SU-DHL-6 (cell line): ENCODE results near the gene KIF16B.

Source experiments
- CTCF ChIP-seq: fragments of 200-600 bp; sonication (generic); IDR thresholded peaks from one replicate; pipeline ENCODE4 v1.5.1; 2017; ENCODE audit warnings: antibody characterized with exemption, mild to moderate bottlenecking, low read length, moderate library complexity; ENCODE audit not compliant: insufficient read depth, poor library complexity, severe bottlenecking
- EZH2phosphoT487 ChIP-seq: fragments of 200-600 bp; sonication (generic), shearing (Covaris generic); conservative IDR thresholded peaks from 2 replicates; pipeline ENCODE4 v1.6.1; 2018; ENCODE audit warnings: mild to moderate bottlenecking, antibody characterized with exemption, low read length, moderate library complexity, mixed read lengths

- TF ChIP-seq CTCF = no peak
- no peak for TF ChIP-seq EZH2phosphoT487
Observed at GRCh38 chr20:16368645-16369292, 204.5 kb downstream of the KIF16B start.
